Colonic mucosa (tissue), 4 donors: ENCODE results near the gene THSD7B. TPM values are rescaled to one million over a fixed set of nuclear protein-coding genes. Genes with fewer than 3 reads are reported as not detected.

ENCODE experiments used
- DNase-seq: peaks from one replicate; pipeline ENCODE4 v3.0.0-alpha.2; 2020
- H3K27ac ChIP-seq: fragments of 200-600 bp; one replicate; pipeline ENCODE4 v1.8.0; 2021
- H3K27me3 ChIP-seq: fragments of 200-600 bp; one replicate; pipeline ENCODE4 v1.8.0; 2021
- H3K36me3 ChIP-seq: fragments of 200-600 bp; one replicate; pipeline ENCODE4 v1.8.0; 2021
- H3K4me1 ChIP-seq: fragments of 200-600 bp; one replicate; pipeline ENCODE4 v1.8.0; 2021; ENCODE audit warnings: mild to moderate bottlenecking
- H3K4me3 ChIP-seq: fragments of 200-600 bp; one replicate; pipeline ENCODE4 v1.8.0; 2021
- H3K9ac ChIP-seq, 2 donors: one replicate each; pipeline ENCODE4 v1.7.0; 2013; ENCODE audit warnings: control low read depth in 2 of 2, low read depth in 2 of 2, low read length in 2 of 2
- H3K9me3 ChIP-seq: fragments of 200-600 bp; one replicate; pipeline ENCODE4 v1.8.0; 2021
- intact Hi-C: fragments of 100-400 bp; cut with DNase I; formaldehyde crosslinking; loops from one replicate; pipeline ENCODE4 v1.14.1; 2022
- total RNA-seq, 2 donors: library from RNA; stranded (reverse); fragmentation: NEBNext Ultra II Directional in 1 of 2; extraction: Animal tissue kit (Norgen Biotek cat#: 25700) in 1 of 2; gene quantifications; one replicate each; pipeline ENCODE4 v1.2.1, GENCODE V29; 2021
- TF ChIP-seq, protein P1 (sequence below): fragments of 200-600 bp; IDR thresholded peaks from one replicate; pipeline ENCODE4 v1.8.0; 2022; ENCODE audit warnings: antibody characterized with exemption, mild to moderate bottlenecking
- donor health status: healthy.
- donor health status: DM: no; HTN: no; CAD: no.
- donor health status: DM: no; HTN: no; CAD: no.

The THSD7B gene
- total RNA-seq, 2 donors from 2014 or later, result 0.05 to 0.29 TPM

GRCh38 chr2:137007938-137008337 lies 242.6 kb downstream of the THSD7B start:
- H3K36me3 ChIP-seq, result no peaks in the 10 kb centered on the region

DNA sequence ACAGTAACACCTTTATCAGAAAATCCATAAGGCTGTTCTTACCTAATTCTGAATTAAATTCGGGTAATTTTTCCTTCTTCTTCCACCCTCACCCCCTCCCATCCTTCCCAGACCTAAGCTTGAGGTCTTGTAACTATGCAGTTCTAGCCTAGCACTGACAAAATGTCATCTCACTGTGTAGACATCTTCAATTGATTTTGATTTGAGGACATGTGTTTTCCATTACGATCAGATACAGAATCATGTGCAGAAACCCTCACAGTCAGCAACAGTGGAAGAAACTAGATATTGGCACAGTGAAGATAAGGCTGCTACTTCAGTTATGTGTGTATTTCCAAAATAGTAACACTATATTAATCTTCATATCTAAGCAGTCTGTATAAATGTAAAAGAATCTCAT lies 244.6 kb downstream of the THSD7B start:
- no peaks in the 10 kb centered on the region for H3K27me3 ChIP-seq
- H3K4me1 ChIP-seq, result no peaks in the 10 kb centered on the region
- H3K36me3 ChIP-seq, result no peaks in the 10 kb centered on the region
- DNase-seq, result no peak
- H3K4me3 ChIP-seq, result no peak overlapping the region
- TF ChIP-seq, protein P1, sequence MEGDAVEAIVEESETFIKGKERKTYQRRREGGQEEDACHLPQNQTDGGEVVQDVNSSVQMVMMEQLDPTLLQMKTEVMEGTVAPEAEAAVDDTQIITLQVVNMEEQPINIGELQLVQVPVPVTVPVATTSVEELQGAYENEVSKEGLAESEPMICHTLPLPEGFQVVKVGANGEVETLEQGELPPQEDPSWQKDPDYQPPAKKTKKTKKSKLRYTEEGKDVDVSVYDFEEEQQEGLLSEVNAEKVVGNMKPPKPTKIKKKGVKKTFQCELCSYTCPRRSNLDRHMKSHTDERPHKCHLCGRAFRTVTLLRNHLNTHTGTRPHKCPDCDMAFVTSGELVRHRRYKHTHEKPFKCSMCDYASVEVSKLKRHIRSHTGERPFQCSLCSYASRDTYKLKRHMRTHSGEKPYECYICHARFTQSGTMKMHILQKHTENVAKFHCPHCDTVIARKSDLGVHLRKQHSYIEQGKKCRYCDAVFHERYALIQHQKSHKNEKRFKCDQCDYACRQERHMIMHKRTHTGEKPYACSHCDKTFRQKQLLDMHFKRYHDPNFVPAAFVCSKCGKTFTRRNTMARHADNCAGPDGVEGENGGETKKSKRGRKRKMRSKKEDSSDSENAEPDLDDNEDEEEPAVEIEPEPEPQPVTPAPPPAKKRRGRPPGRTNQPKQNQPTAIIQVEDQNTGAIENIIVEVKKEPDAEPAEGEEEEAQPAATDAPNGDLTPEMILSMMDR, result no peak
- no peak overlapping the region for H3K27ac ChIP-seq
- H3K9me3 ChIP-seq, result no peaks in the 10 kb centered on the region
- intact Hi-C loops, result no loop called here
- H3K9ac ChIP-seq, result no peak overlapping the region

More at GRCh38 chr2:137007938-137008337, 242.6 kb downstream of the THSD7B start:
- intact Hi-C loops, result no loop called here
- Histone ChIP-seq H3K4me1 (no peaks in the 10 kb centered on the region), H3K9ac (no peak overlapping the region), H3K27me3 (no peaks in the 10 kb centered on the region), H3K4me3 (no peak overlapping the region), H3K27ac (no peak overlapping the region), H3K9me3 (no peaks in the 10 kb centered on the region)
- DNase-seq, result no peak
- TF ChIP-seq, protein P1, result no peak

GRCh38 chr2:137020452-137021196 lies 255.3 kb downstream of the THSD7B start:
- Histone ChIP-seq H3K4me1 (no peaks in the 10 kb centered on the region), H3K36me3 (no peaks in the 10 kb centered on the region), H3K27ac (no peak overlapping the region), H3K4me3 (no peak overlapping the region), H3K9me3 (no peaks in the 10 kb centered on the region), H3K9ac (no peak overlapping the region), H3K27me3 (no peaks in the 10 kb centered on the region)
- TF ChIP-seq, protein P1, result no peak
- intact Hi-C loops, result no loop called here
- DNase-seq, result no peak

- Histone ChIP-seq H3K9me3 (no peaks in the 10 kb centered on the region), H3K9ac (no peak overlapping the region), H3K27me3 (no peaks in the 10 kb centered on the region), H3K4me3 (no peak overlapping the region), H3K36me3 (no peaks in the 10 kb centered on the region), H3K27ac (no peak overlapping the region), H3K4me1 (no peaks in the 10 kb centered on the region)
- no peak for DNase-seq
- TF ChIP-seq, protein P1, result no peak
- intact Hi-C loops, result no loop called here
Observed at GRCh38 chr2:137021763-137022162, 256.4 kb downstream of the THSD7B start.

DNA sequence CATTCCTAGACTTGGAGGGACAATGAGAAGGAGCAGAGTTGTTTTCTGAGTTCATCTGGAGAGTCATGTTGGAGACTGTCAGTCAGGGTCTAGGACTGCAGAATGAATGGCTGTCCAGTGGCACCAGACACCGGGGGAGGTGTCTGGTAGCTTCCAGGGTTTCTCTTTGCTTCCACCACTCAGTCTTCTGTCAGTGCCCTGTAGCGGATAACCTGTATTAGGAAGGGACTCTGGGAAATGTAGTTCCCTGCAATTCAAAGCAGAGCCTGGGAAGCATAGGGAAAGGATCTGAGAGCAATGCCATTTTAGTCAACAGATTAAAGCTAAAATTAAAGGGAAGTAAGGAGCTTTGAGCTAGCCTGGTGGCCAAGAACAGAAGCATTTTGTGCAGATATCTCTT lies 257.9 kb downstream of the THSD7B start:
- intact Hi-C loops, result no loop called here
- no peak overlapping the region for H3K27ac ChIP-seq
- TF ChIP-seq, protein P1, result no peak
- DNase-seq, result no peak
- H3K27me3 ChIP-seq, result no peaks in the 10 kb centered on the region
- no peaks in the 10 kb centered on the region for H3K36me3 ChIP-seq
- H3K9ac ChIP-seq, result no peak overlapping the region
- no peak overlapping the region for H3K4me3 ChIP-seq
- no peaks in the 10 kb centered on the region for H3K4me1 ChIP-seq
- no peaks in the 10 kb centered on the region for H3K9me3 ChIP-seq
